ENCODE data around the gene WNT4. TPM values are rescaled to one million over a fixed set of nuclear protein-coding genes. Genes with fewer than 3 reads are reported as not detected.

The WNT4 gene
- total and polyA plus RNA-seq, 10 donors: 0.07 to 0.47 (median 0.16) TPM; not detected in 1

DNA sequence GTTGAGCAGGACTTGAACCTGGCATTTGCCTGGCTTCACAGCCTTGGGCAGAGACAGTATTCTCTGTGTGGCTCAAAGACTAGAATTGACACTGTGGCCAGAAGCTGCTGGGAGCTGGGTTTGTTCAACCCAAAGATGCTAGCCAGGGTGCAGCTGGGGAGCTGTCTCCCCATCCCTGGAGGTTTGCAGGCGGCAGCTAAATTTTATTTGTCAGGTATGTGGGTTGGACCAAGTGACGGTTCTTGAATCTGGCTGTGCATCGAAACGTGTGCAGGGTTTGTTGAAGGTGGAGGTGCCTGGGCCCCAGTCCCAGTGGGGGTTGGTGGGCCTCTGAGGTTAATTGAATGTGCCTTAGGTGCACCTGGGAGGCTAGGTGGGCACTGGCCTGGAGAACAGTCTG is 11.8 kb downstream of the WNT4 start:
- TF ChIP-seq POLR2AphosphoS5 (IDR thresholded peaks at IDR 0.05) (no peak), POLR2A (IDR thresholded peaks at IDR 0.05) (no peak)
- TF ChIP-seq, protein P1, sequence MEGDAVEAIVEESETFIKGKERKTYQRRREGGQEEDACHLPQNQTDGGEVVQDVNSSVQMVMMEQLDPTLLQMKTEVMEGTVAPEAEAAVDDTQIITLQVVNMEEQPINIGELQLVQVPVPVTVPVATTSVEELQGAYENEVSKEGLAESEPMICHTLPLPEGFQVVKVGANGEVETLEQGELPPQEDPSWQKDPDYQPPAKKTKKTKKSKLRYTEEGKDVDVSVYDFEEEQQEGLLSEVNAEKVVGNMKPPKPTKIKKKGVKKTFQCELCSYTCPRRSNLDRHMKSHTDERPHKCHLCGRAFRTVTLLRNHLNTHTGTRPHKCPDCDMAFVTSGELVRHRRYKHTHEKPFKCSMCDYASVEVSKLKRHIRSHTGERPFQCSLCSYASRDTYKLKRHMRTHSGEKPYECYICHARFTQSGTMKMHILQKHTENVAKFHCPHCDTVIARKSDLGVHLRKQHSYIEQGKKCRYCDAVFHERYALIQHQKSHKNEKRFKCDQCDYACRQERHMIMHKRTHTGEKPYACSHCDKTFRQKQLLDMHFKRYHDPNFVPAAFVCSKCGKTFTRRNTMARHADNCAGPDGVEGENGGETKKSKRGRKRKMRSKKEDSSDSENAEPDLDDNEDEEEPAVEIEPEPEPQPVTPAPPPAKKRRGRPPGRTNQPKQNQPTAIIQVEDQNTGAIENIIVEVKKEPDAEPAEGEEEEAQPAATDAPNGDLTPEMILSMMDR (IDR thresholded peaks at IDR 0.05 in 8 of 11, conservative IDR thresholded peaks at IDR 0.05 in 3 of 11): no peak
- no peak for DNase-seq
- Histone ChIP-seq H3K27me3 (replicated peaks in 1 of 7) (peaks cover 0 to 28% (median 0%) of the 10 kb centered on the region in 7 donors), H3K9me3 (no peaks in the 10 kb centered on the region), H3K36me3 (no peaks in the 10 kb centered on the region), H3K27ac (no peak overlapping the region), H3K4me3 (no peak overlapping the region), H3K4me1 (peaks cover 0 to 18% (median 4%) of the 10 kb centered on the region in 6 donors)
- intact Hi-C loops (cut with DNase I; ENCODE audit: low total_unique reads): loop anchor here (5.0 to 10.0 kb wide), 3 partner anchors 144 to 511 kb away; partner anchors contain the start of gene C1QC
- WGBS, 5 donors: 83 to 98% (median 91%) methylated on average over 4 of the region's 4 CpGs

DNA sequence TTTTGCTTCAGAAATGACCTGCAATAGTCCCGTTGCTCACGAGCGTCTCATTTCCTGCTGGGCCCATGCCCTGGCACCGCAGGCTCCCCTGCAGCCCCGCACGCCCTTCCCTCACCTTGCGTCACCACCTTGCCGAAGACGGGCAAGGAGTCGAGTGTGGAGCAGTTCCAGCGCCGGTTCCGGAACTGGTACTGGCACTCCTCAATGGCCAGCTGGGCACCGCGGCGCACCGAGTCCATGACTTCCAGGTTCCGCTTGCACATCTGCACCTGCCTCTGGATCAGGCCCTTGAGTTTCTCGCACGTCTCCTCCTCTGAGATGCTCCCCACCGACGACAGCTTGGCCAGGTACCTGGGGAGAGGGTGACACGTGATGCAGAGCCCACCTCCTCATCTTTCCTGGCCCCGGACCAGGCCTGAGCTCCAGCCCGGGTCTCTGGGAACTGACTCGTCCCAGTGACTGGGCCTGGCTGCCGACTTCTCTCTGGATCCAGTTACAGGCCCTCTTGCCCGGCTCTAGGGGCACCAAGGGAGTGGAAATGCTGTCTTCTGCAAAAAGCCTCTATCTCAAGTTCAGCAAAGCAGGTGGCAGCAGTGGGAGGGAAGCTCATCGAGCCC is 13.3 kb downstream of the WNT4 start:
- 82 to 94% (median 89%) methylated on average over 27 to 29 of the region's 29 CpGs for WGBS, 5 donors
- intact Hi-C loops (cut with DNase I; ENCODE audit: low total_unique reads): loop anchor here (5.0 to 10.0 kb wide), 3 partner anchors 145 to 513 kb away; partner anchors contain the start of gene C1QC

GRCh38 chr1:22128392-22128791 is 14.5 kb downstream of the WNT4 start:
- no peak overlapping the region for H3K27ac ChIP-seq
- DNase-seq: no peak
- 51 to 64% (median 53%) methylated on average over 9 to 12 of the region's 12 CpGs for WGBS, 5 donors
- peaks cover 0 to 18% (median 4%) of the 10 kb centered on the region in 6 donors for H3K4me1 ChIP-seq
- peaks cover 0 to 18% (median 0%) of the 10 kb centered on the region in 7 donors for H3K27me3 ChIP-seq (replicated peaks in 1 of 7)
- no peak overlapping the region for H3K4me3 ChIP-seq
- no peaks in the 10 kb centered on the region for H3K9me3 ChIP-seq
- H3K36me3 ChIP-seq: no peaks in the 10 kb centered on the region
- intact Hi-C loops (cut with DNase I; ENCODE audit: low total_unique reads): no loop called here
- TF ChIP-seq POLR2AphosphoS5 (IDR thresholded peaks at IDR 0.05) (no peak), POLR2A (IDR thresholded peaks at IDR 0.05) (no peak)
- TF ChIP-seq, protein P1 (IDR thresholded peaks at IDR 0.05 in 8 of 11, conservative IDR thresholded peaks at IDR 0.05 in 3 of 11): no peak

More for the DNA sequence above, 13.3 kb downstream of the WNT4 start:
- no peaks in the 10 kb centered on the region for H3K36me3 ChIP-seq
- no peak overlapping the region for H3K4me3 ChIP-seq
- no peak overlapping the region for H3K27ac ChIP-seq
- H3K9me3 ChIP-seq: no peaks in the 10 kb centered on the region
- peaks cover 0 to 18% (median 4%) of the 10 kb centered on the region in 6 donors for H3K4me1 ChIP-seq
- peaks cover 0 to 28% (median 0%) of the 10 kb centered on the region in 7 donors for H3K27me3 ChIP-seq (replicated peaks in 1 of 7)
- no peak for DNase-seq
- TF ChIP-seq POLR2A (IDR thresholded peaks at IDR 0.05) (no peak), POLR2AphosphoS5 (IDR thresholded peaks at IDR 0.05) (no peak)
- TF ChIP-seq, protein P1 (IDR thresholded peaks at IDR 0.05 in 8 of 11, conservative IDR thresholded peaks at IDR 0.05 in 3 of 11): no peak

DNA sequence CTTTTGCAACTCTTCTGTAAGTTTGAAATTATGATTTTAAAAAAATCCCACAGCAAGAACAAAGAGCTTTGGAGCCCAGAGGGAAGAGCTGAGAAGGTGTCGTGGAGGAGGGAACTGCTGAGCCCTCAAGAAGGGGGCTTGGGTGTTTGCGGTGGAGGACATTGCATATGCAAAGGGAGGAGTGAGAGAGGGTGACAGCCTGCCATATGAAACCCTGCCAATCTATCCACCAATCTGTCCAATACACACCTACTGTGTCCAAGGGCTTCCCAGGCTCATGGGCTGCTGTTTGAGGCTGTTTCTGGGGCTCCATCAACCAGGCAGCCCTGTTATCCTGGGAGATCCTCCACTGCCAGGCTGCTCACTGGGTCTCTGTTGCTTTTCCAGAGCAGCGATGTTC is 15.2 kb downstream of the WNT4 start:
- Histone ChIP-seq H3K27ac (no peak overlapping the region), H3K4me3 (no peak overlapping the region), H3K4me1 (peaks cover 0 to 18% (median 4%) of the 10 kb centered on the region in 6 donors), H3K9me3 (no peaks in the 10 kb centered on the region), H3K36me3 (no peaks in the 10 kb centered on the region), H3K27me3 (replicated peaks in 1 of 7) (peaks cover 0 to 11% (median 0%) of the 10 kb centered on the region in 7 donors)
- intact Hi-C loops (cut with DNase I; ENCODE audit: low total_unique reads): no loop called here
- 60 to 92% (median 88%) methylated on average over 3 of the region's 3 CpGs for WGBS, 5 donors
- DNase-seq: no peak
- no peak for TF ChIP-seq POLR2A (IDR thresholded peaks at IDR 0.05)
- TF ChIP-seq POLR2AphosphoS5 (IDR thresholded peaks at IDR 0.05): no peak
- TF ChIP-seq, protein P1 (IDR thresholded peaks at IDR 0.05 in 8 of 11, conservative IDR thresholded peaks at IDR 0.05 in 3 of 11): no peak
